GM23338 (cell line): ENCODE results near the gene PRODH2. TPM values are rescaled to one million over a fixed set of nuclear protein-coding genes. Genes with fewer than 3 reads are reported as not detected.

Experiments
- ATAC-seq: fragments of 200-7000 bp; cut with Tn5 transposase; 3 replicates; pipeline ENCODE4 v1.9.1; 2020
- DNase-seq: peaks from one replicate; pipeline ENCODE4 v3.0.0-alpha.2; 2015; ENCODE audit warnings: low spot score
- H2AFZ ChIP-seq: fragments of 200-600 bp; sonication (generic); 2 replicates; pipeline ENCODE4 v1.8.0; 2016; ENCODE audit warnings: antibody characterized with exemption, mild to moderate bottlenecking, moderate library complexity
- H3F3A ChIP-seq: fragments of 200-600 bp; sonication (generic); replicated peaks from 2 replicates; pipeline ENCODE4 v1.8.0; 2017; ENCODE audit warnings: antibody characterized with exemption, mixed run types, low read depth
- H3K27ac ChIP-seq: fragments of 200-600 bp; sonication (generic); 2 replicates; pipeline ENCODE4 v1.6.1; 2016; ENCODE audit warnings: low read depth
- H3K27me3 ChIP-seq: fragments of 200-600 bp; sonication (generic); 2 replicates; pipeline ENCODE4 v1.8.0; 2016; ENCODE audit warnings: mild to moderate bottlenecking, mixed run types, moderate library complexity; ENCODE audit not compliant: insufficient read depth
- H3K36me3 ChIP-seq: fragments of 200-600 bp; sonication (generic); 2 replicates; pipeline ENCODE4 v1.8.0; 2016; ENCODE audit warnings: mild to moderate bottlenecking; ENCODE audit not compliant: insufficient read depth
- H3K4me1 ChIP-seq: fragments of 200-600 bp; sonication (generic); 2 replicates; pipeline ENCODE4 v1.8.0; 2016; ENCODE audit warnings: mild to moderate bottlenecking, moderate library complexity; ENCODE audit not compliant: insufficient read depth
- H3K4me2 ChIP-seq: fragments of 200-600 bp; sonication (generic); 2 replicates; pipeline ENCODE4 v1.7.1; 2017; ENCODE audit warnings: mixed run types
- H3K4me3 ChIP-seq: fragments of 200-600 bp; sonication (generic); 2 replicates; pipeline ENCODE4 v1.6.1; 2016; ENCODE audit warnings: mixed run types
- H3K79me2 ChIP-seq: fragments of 200-600 bp; sonication (generic); replicated peaks from 2 replicates; pipeline ENCODE4 v1.8.0; 2017; ENCODE audit warnings: mild to moderate bottlenecking; ENCODE audit not compliant: insufficient read depth
- H3K9me2 ChIP-seq: fragments of 200-600 bp; sonication (generic); 2 replicates; pipeline ENCODE4 v1.8.0; 2017; ENCODE audit not compliant: insufficient read depth
- H4K20me1 ChIP-seq: fragments of 200-600 bp; sonication (generic); replicated peaks from 2 replicates; pipeline ENCODE4 v1.8.0; 2017; ENCODE audit warnings: mild to moderate bottlenecking; ENCODE audit not compliant: insufficient read depth
- H3K27ac Mint-ChIP-seq: 2 replicates; pipeline ENCODE4 v1.8.0; 2020; ENCODE audit warnings: inconsistent platforms, mild to moderate bottlenecking, moderate library complexity, mixed read lengths
- H3K27me3 Mint-ChIP-seq: 3 replicates; pipeline ENCODE4 v1.8.0; 2022; ENCODE audit warnings: low read depth, mild to moderate bottlenecking, moderate library complexity, mixed read lengths, inconsistent platforms; ENCODE audit not compliant: insufficient read depth, poor library complexity
- H3K36me3 Mint-ChIP-seq: 3 replicates; pipeline ENCODE4 v1.8.0; 2021; ENCODE audit warnings: low read depth, mild to moderate bottlenecking, inconsistent platforms, moderate library complexity, mixed read lengths
- H3K4me1 Mint-ChIP-seq: 3 replicates; pipeline ENCODE4 v1.8.0; 2020; ENCODE audit warnings: mild to moderate bottlenecking, inconsistent platforms, mixed read lengths
- H3K4me3 Mint-ChIP-seq: 3 replicates; pipeline ENCODE4 v1.8.0; 2021; ENCODE audit warnings: moderate library complexity, mild to moderate bottlenecking, inconsistent platforms, mixed read lengths
- H3K9me3 Mint-ChIP-seq: 3 replicates; pipeline ENCODE4 v1.8.0; 2020; ENCODE audit warnings: moderate library complexity, mild to moderate bottlenecking, inconsistent platforms, mixed read lengths
- ETS1 ChIP-seq: IDR thresholded peaks from 2 replicates; pipeline ENCODE4 v1.6.1; 2016; ENCODE audit warnings: antibody characterized with exemption
- EZH2 ChIP-seq: fragments of 200-600 bp; sonication (generic); IDR thresholded peaks from one replicate; pipeline ENCODE4 v1.8.0; 2017; ENCODE audit warnings: antibody characterized with exemption, mild to moderate bottlenecking, low read depth; ENCODE audit not compliant: unreplicated experiment
- EZH2phosphoT487 ChIP-seq: fragments of 200-600 bp; sonication (generic); IDR thresholded peaks from one replicate; pipeline ENCODE4 v1.8.1; 2018; ENCODE audit warnings: antibody characterized with exemption; ENCODE audit not compliant: unreplicated experiment
- JUNB ChIP-seq: IDR thresholded peaks from one replicate; pipeline ENCODE4 v1.6.1; 2016; ENCODE audit warnings: antibody characterized with exemption; ENCODE audit not compliant: unreplicated experiment
- NANOG ChIP-seq: IDR thresholded peaks from 2 replicates; pipeline ENCODE4 v1.6.1; 2016; ENCODE audit warnings: antibody characterized with exemption, borderline replicate concordance
- POLR2AphosphoS5 ChIP-seq: IDR thresholded peaks from 2 replicates; pipeline ENCODE4 v1.6.1; 2016; ENCODE audit warnings: antibody characterized with exemption, low read depth
- STAT1 ChIP-seq: IDR thresholded peaks from one replicate; pipeline ENCODE4 v1.6.1; 2016; ENCODE audit warnings: antibody characterized with exemption; ENCODE audit not compliant: unreplicated experiment
- ZNF114 ChIP-seq: fragments of 250-450 bp; sonication (Bioruptor Pico); IDR thresholded peaks from 2 replicates; pipeline ENCODE4 v1.5.0; 2020; ENCODE audit warnings: mild to moderate bottlenecking, moderate library complexity
- ZNF331 ChIP-seq: fragments of 250-450 bp; sonication (Bioruptor Pico); IDR thresholded peaks from 2 replicates; pipeline ENCODE4 v1.5.0; 2020; ENCODE audit warnings: low read depth, mild to moderate bottlenecking, moderate library complexity
- polyA plus RNA-seq: library from polyadenylated mRNA; unstranded; fragments of >200 nt; fragmentation: Nextera tagmentation; extraction: Ambion mirVana; gene quantifications from 2 replicates; pipeline ENCODE4 v1.2.1, GENCODE V29; 2016
- total RNA-seq: library from RNA; depleted of rRNA; stranded (reverse); fragments of >200 nt; shearing (Covaris generic); gene quantifications from 2 replicates; pipeline ENCODE4 v1.2.3, GENCODE V29; 2014
- TF ChIP-seq, protein P1 (sequence below), 2 experiments: fragments of 200-600 bp in 1 of 2; sonication (generic) in 1 of 2; conservative IDR thresholded peaks; 2 replicates each; pipeline versions ENCODE4 v1.5.1 to v1.6.1; 2016 to 2017; ENCODE audit warnings: antibody characterized with exemption in 2 of 2, low read depth in 2 of 2, mild to moderate bottlenecking in 2 of 2, moderate library complexity in 1 of 2
- TF ChIP-seq, protein P2 (sequence below): fragments of 250-450 bp; sonication (Bioruptor Pico); IDR thresholded peaks from 2 replicates; pipeline ENCODE4 v1.5.0; 2020; ENCODE audit warnings: mild to moderate bottlenecking, moderate library complexity

Gene PRODH2
- total and polyA plus RNA-seq, 2 experiments from 2014 or later = not detected

GRCh38 chr19:35781650-35782049 lies 31.0 kb downstream of the PRODH2 start (continued):
- TF ChIP-seq, protein P1, sequence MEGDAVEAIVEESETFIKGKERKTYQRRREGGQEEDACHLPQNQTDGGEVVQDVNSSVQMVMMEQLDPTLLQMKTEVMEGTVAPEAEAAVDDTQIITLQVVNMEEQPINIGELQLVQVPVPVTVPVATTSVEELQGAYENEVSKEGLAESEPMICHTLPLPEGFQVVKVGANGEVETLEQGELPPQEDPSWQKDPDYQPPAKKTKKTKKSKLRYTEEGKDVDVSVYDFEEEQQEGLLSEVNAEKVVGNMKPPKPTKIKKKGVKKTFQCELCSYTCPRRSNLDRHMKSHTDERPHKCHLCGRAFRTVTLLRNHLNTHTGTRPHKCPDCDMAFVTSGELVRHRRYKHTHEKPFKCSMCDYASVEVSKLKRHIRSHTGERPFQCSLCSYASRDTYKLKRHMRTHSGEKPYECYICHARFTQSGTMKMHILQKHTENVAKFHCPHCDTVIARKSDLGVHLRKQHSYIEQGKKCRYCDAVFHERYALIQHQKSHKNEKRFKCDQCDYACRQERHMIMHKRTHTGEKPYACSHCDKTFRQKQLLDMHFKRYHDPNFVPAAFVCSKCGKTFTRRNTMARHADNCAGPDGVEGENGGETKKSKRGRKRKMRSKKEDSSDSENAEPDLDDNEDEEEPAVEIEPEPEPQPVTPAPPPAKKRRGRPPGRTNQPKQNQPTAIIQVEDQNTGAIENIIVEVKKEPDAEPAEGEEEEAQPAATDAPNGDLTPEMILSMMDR (conservative IDR thresholded peaks at IDR 0.05; ENCODE audit: low read depth in 2 of 2) = no peak
- TF ChIP-seq ETS1 = no peak

DNA sequence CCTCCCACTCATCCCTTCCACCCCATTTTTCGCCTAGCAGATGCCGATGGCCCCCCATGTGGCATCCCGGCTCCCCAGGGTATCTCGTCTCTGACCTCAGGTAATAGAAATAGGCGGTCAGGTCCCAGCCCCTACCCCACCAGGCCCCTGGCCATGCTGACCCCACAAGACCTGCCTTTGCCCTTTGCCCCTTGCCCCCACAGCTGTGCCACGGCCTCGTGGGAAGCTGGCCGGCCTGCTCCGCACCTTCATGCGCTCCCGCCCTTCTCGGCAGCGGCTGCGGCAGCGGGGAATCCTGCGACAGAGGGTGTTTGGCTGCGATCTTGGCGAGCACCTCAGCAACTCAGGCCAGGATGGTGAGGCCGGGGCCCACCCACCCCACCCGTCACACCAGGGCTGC lies 31.9 kb downstream of the PRODH2 start:
- Histone ChIP-seq H2AFZ (no peak overlapping the region), H4K20me1 (no peaks in the 10 kb centered on the region), H3K9me2 (no peaks in the 10 kb centered on the region), H3K4me2 (no peak overlapping the region), H3K79me2 (no peaks in the 10 kb centered on the region), H3K36me3 (no peaks in the 10 kb centered on the region), H3F3A (0 out of 2 replicates have a peak, but pooled peaks cover 3% of the 10 kb centered on the region), H3K27ac (no peak overlapping the region), H3K4me1 (peaks cover 31% of the 10 kb centered on the region), H3K27me3 (peaks cover 11% of the 10 kb centered on the region), H3K4me3 (no peak overlapping the region)
- Mint-ChIP-seq H3K9me3 (no peaks in the 10 kb centered on the region), H3K27ac (no peak overlapping the region), H3K27me3 (peaks cover 32% of the 10 kb centered on the region), H3K4me3 (no peak overlapping the region), H3K4me1 (peaks cover 48% of the 10 kb centered on the region), H3K36me3 (peaks cover 6% of the 10 kb centered on the region; the same call in 1 of the 3 replicates)
- no peak for DNase-seq
- ATAC-seq = no peak
- TF ChIP-seq EZH2 (no peak), POLR2AphosphoS5 (no peak), ZNF114 (CRISPR knock-in tag) (no peak), EZH2phosphoT487 (no peak), ZNF331 (no peak), STAT1 (no peak), JUNB (no peak), ETS1 (no peak), NANOG (no peak)
- TF ChIP-seq, protein P1 (conservative IDR thresholded peaks at IDR 0.05; ENCODE audit: low read depth in 2 of 2) = no peak
- TF ChIP-seq, protein P2, sequence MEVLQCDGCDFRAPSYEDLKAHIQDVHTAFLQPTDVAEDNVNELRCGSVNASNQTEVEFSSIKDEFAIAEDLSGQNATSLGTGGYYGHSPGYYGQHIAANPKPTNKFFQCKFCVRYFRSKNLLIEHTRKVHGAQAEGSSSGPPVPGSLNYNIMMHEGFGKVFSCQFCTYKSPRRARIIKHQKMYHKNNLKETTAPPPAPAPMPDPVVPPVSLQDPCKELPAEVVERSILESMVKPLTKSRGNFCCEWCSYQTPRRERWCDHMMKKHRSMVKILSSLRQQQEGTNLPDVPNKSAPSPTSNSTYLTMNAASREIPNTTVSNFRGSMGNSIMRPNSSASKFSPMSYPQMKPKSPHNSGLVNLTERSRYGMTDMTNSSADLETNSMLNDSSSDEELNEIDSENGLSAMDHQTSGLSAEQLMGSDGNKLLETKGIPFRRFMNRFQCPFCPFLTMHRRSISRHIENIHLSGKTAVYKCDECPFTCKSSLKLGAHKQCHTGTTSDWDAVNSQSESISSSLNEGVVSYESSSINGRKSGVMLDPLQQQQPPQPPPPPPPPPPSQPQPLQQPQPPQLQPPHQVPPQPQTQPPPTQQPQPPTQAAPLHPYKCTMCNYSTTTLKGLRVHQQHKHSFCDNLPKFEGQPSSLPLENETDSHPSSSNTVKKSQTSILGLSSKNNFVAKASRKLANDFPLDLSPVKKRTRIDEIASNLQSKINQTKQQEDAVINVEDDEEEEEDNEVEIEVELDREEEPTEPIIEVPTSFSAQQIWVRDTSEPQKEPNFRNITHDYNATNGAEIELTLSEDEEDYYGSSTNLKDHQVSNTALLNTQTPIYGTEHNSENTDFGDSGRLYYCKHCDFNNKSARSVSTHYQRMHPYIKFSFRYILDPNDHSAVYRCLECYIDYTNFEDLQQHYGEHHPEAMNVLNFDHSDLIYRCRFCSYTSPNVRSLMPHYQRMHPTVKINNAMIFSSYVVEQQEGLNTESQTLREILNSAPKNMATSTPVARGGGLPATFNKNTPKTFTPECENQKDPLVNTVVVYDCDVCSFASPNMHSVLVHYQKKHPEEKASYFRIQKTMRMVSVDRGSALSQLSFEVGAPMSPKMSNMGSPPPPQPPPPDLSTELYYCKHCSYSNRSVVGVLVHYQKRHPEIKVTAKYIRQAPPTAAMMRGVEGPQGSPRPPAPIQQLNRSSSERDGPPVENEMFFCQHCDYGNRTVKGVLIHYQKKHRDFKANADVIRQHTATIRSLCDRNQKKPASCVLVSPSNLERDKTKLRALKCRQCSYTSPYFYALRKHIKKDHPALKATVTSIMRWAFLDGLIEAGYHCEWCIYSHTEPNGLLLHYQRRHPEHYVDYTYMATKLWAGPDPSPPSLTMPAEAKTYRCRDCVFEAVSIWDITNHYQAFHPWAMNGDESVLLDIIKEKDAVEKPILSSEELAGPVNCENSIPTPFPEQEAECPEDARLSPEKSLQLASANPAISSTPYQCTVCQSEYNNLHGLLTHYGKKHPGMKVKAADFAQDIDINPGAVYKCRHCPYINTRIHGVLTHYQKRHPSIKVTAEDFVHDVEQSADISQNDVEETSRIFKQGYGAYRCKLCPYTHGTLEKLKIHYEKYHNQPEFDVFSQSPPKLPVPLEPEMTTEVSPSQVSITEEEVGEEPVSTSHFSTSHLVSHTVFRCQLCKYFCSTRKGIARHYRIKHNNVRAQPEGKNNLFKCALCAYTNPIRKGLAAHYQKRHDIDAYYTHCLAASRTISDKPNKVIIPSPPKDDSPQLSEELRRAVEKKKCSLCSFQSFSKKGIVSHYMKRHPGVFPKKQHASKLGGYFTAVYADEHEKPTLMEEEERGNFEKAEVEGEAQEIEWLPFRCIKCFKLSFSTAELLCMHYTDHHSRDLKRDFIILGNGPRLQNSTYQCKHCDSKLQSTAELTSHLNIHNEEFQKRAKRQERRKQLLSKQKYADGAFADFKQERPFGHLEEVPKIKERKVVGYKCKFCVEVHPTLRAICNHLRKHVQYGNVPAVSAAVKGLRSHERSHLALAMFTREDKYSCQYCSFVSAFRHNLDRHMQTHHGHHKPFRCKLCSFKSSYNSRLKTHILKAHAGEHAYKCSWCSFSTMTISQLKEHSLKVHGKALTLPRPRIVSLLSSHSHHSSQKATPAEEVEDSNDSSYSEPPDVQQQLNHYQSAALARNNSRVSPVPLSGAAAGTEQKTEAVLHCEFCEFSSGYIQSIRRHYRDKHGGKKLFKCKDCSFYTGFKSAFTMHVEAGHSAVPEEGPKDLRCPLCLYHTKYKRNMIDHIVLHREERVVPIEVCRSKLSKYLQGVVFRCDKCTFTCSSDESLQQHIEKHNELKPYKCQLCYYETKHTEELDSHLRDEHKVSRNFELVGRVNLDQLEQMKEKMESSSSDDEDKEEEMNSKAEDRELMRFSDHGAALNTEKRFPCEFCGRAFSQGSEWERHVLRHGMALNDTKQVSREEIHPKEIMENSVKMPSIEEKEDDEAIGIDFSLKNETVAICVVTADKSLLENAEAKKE (CRISPR knock-in tag) = no peak
